Activated CD4-positive, alpha-beta memory T cell treated with anti-CD3 and anti-CD28 coated beads, Interleukin-2, amount 10 ng/mL, durations not matched to agents 7 days and 5 days (primary cell): ENCODE measurements around the gene MAMDC2. TPM values are rescaled to one million over a fixed set of nuclear protein-coding genes. Genes with fewer than 3 reads are reported as not detected.
A peak's percentile ranks its signal among the peaks of the same experiment; 100 is the strongest.

Experiments used
- CTCF ChIA-PET: fragments of 350-600 bp; sonication (Branson Sonifier 250); formaldehyde crosslinking; loops from one replicate; lab custom pipeline; 2021; ENCODE audit warnings: antibody characterized with exemption, inconsistent platforms; lab: Charles Lee
- POLR2A ChIA-PET: fragments of 350-600 bp; sonication (Branson Sonifier 250); formaldehyde crosslinking; loops from one replicate; lab custom pipeline; 2021; ENCODE audit warnings: antibody characterized with exemption; lab: Charles Lee
- DNase-seq: peaks from one replicate; pipeline ENCODE4 v3.0.0-alpha.2; 2020
- H3K27ac Mint-ChIP-seq: one replicate; pipeline ENCODE4 v1.8.0; 2021; ENCODE audit warnings: mild to moderate bottlenecking, mixed read lengths
- H3K27me3 Mint-ChIP-seq: one replicate; pipeline ENCODE4 v1.8.0; 2021; ENCODE audit warnings: mixed read lengths
- H3K36me3 Mint-ChIP-seq: one replicate; pipeline ENCODE4 v1.8.0; 2021; ENCODE audit warnings: low read depth, mixed read lengths
- H3K4me1 Mint-ChIP-seq: one replicate; pipeline ENCODE4 v1.8.0; 2021; ENCODE audit warnings: mixed read lengths
- H3K4me3 Mint-ChIP-seq: one replicate; pipeline ENCODE4 v1.8.0; 2021; ENCODE audit warnings: mild to moderate bottlenecking, mixed read lengths
- H3K9me3 Mint-ChIP-seq: one replicate; pipeline ENCODE4 v1.8.0; 2021; ENCODE audit warnings: mixed read lengths
- total RNA-seq, 2 experiments: library from RNA; stranded (reverse); gene quantifications; one replicate each; pipeline ENCODE4 v1.2.3, GENCODE V29; 2021

The MAMDC2 gene
- under 1 TPM in 1 of 2 experiments, not detected in 1; 0.05 TPM for total RNA-seq

DNA sequence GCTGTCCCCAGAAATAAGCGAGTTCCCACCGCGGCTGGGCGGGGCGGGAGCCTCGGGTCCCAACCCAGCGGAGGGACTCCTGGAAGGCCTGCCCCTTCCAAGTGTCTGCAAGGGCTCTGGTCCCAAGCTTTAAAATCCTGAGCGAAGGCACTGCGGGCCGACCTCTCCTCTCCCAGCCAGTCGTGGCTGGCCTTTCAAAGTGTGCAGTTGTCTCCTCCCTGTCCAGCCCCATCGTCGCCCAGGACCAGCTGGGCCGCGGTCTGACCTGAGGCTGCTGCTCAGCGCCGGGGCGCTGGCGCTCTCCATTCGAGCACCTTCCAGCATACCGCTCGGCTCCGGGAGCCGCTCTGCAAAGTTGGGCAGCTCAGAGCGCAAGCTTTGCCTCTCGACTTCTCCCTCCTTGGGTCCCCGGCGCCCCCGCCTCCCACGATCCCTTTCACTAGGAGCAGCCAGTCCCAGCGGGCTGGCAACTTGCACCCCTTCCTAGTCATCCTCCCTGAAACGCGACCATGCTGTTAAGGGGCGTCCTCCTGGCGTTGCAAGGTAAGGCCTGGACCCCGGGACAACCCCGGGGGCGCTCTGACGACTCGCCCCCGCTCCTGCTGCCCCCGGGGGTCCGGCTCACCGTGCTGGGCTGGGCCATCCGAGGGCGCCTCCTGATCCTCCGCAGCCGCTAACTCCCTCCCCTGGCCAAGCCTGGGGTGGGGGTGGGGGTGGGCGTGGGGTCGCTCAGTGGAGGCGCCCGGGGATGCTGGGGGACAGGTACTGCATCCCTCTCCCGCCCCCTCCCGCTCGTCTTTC, at the start of gene MAMDC2:
Gene MAMDC2 (plus strand): TSS at position 160 of the 801 bp plus-strand sequence. CDS start 350 bp downstream, at position 510.
- no peaks in the 10 kb centered on the region for H3K9me3 Mint-ChIP-seq
- no peak for DNase-seq
- peaks cover 21% of the 10 kb centered on the region for H3K4me1 Mint-ChIP-seq
- H3K4me3 Mint-ChIP-seq: peak within 1 kb of the TSS; percentile 35
- CTCF ChIA-PET: interaction anchor here (1.4 kb wide), 1 partner anchor 67 kb away, joined by 6 read pairs; no protein-coding TSS in a partner anchor
- H3K27ac Mint-ChIP-seq: no peak within 1 kb of the TSS
- H3K36me3 Mint-ChIP-seq: no peaks in the 10 kb centered on the region
- POLR2A ChIA-PET: no interaction called here
- peaks cover 51% of the 10 kb centered on the region for H3K27me3 Mint-ChIP-seq

- H3K9me3 Mint-ChIP-seq: no peaks in the 10 kb centered on the region
- CTCF ChIA-PET: no interaction called here
Measured at GRCh38 chr9:69995846-69996245, 47.8 kb upstream of the MAMDC2 start.

DNA sequence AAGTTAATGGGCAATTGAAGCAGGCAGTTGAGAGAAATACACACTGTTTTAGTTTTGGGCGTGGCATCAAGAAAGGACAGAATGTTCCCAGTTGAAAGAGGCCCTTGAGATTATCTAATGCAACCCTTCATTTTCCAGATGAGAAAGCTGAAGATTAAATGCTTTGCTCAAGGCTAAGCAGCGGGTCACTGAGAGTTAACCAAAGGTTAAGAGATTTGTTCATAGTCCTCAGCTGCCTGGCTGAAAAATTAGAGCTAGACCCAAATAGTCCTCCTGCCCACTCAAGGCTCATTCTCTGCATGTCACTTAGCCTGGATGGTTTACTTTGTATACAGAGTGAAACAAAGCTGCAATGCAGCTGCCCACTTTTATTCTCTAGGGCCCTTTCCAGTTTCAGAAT, 46.7 kb upstream of the MAMDC2 start:
- Mint-ChIP-seq H3K9me3 (no peaks in the 10 kb centered on the region), H3K36me3 (no peaks in the 10 kb centered on the region), H3K27me3 (peaks cover 7% of the 10 kb centered on the region), H3K27ac (no peak overlapping the region), H3K4me3 (no peak overlapping the region), H3K4me1 (no peaks in the 10 kb centered on the region)
- CTCF ChIA-PET: no interaction called here
- DNase-seq: no peak
- POLR2A ChIA-PET: no interaction called here

More at GRCh38 chr9:69995846-69996245, 47.8 kb upstream of the MAMDC2 start:
- H3K36me3 Mint-ChIP-seq: no peaks in the 10 kb centered on the region
- POLR2A ChIA-PET: no interaction called here
- no peak overlapping the region for H3K4me3 Mint-ChIP-seq
- no peak overlapping the region for H3K27ac Mint-ChIP-seq
- H3K4me1 Mint-ChIP-seq: no peaks in the 10 kb centered on the region
- no peak for DNase-seq
- peaks cover 8% of the 10 kb centered on the region for H3K27me3 Mint-ChIP-seq

DNA sequence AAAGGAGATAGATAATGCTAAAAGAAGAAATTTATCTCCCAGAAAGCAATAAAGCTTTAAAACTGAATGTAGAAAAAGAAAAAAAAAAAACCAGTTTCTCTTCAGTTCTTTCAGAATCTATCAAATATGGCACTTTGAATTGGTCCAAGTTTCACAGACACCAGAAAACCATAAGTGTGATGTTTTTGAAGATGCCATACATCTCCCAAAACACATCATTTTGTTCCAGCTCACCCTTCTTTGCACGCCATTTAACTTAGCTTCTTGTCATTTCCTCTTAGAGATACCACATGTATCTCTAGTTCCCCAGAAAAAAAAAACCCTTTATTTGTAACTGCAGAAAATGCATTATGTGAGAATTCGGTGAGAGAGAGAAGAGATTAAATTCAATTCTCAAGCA, 46.1 kb upstream of the MAMDC2 start:
- Mint-ChIP-seq H3K27ac (no peak overlapping the region), H3K36me3 (no peaks in the 10 kb centered on the region), H3K4me3 (no peak overlapping the region), H3K27me3 (peaks cover 6% of the 10 kb centered on the region), H3K9me3 (no peaks in the 10 kb centered on the region), H3K4me1 (no peaks in the 10 kb centered on the region)
- CTCF ChIA-PET: no interaction called here
- POLR2A ChIA-PET: no interaction called here
- no peak for DNase-seq

GRCh38 chr9:69999315-69999714, 44.3 kb upstream of the MAMDC2 start:
- CTCF ChIA-PET: no interaction called here
- Mint-ChIP-seq H3K4me3 (no peak overlapping the region), H3K4me1 (no peaks in the 10 kb centered on the region), H3K27me3 (peaks cover 5% of the 10 kb centered on the region), H3K27ac (no peak overlapping the region), H3K36me3 (no peaks in the 10 kb centered on the region), H3K9me3 (no peaks in the 10 kb centered on the region)
- POLR2A ChIA-PET: no interaction called here
- no peak for DNase-seq

GRCh38 chr9:70000469-70000868, 43.2 kb upstream of the MAMDC2 start:
- Mint-ChIP-seq H3K27me3 (peaks cover 5% of the 10 kb centered on the region), H3K27ac (no peak overlapping the region), H3K4me1 (no peaks in the 10 kb centered on the region), H3K4me3 (no peak overlapping the region), H3K9me3 (no peaks in the 10 kb centered on the region), H3K36me3 (no peaks in the 10 kb centered on the region)
- no peak for DNase-seq
- POLR2A ChIA-PET: no interaction called here
- CTCF ChIA-PET: no interaction called here

DNA sequence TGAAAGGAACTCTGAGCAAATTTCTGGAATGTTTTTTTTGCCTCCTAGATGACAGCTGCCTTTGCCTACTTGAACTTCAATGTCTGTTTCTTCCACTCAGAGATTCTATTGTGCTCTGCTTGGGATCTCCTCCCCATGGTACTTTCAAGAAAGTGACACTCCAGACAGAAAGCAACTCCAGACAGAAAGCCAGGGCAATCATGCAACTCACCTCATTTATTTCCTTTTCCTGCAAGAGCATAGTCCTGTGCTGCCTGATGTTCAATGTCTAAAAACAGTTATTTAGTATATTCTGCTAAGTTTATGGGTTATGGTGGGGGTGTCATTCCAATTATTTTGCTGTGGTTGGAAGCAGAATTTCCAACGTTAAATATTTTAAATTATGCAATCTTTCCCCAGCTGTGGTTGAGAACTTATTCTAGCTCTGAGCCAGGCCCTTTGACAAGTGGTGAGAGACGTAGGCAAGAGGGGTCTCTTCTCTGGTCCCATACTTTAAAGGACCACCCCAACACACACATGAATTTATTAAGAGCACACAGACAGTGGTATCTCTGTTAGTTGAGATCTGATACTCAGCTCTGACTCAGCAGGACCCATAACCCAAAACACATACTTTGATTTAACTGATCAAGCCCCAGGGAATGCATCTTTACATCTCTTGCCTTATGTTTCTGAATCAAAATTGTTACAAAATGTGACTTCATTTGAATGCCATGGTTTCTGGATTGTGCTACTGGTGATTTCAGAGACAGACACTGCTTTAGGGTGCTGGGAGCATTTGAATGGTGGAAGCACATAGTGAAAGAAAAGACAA, 39.5 kb upstream of the MAMDC2 start:
- Mint-ChIP-seq H3K36me3 (no peaks in the 10 kb centered on the region), H3K4me1 (no peaks in the 10 kb centered on the region), H3K27ac (no peak overlapping the region), H3K9me3 (no peaks in the 10 kb centered on the region), H3K27me3 (peaks cover 5% of the 10 kb centered on the region), H3K4me3 (no peak overlapping the region)
- ChIA-PET CTCF (no interaction called here), POLR2A (no interaction called here)
- no peak for DNase-seq

DNA sequence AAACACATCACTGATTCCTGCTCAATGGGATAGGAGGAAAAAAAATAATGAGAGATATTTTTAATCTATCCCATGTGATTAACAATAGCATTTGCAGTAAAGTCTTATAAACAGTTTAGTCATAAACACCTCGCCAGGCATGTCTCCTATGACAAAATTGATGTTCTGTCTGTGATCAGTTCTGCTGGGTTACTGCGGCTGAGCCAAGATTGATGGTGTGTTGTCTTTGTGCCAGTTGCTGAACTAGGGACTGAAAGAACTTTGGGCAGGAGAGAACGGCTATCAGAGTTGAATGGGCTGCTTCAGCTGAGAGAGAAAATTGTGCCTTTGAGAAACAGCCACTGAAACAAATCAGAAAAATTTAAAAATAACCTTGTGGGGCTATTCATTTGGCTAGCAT, 37.3 kb upstream of the MAMDC2 start:
- H3K36me3 Mint-ChIP-seq: no peaks in the 10 kb centered on the region
- peaks cover 5% of the 10 kb centered on the region for H3K27me3 Mint-ChIP-seq
- H3K4me3 Mint-ChIP-seq: no peak overlapping the region
- H3K27ac Mint-ChIP-seq: no peak overlapping the region
- no peaks in the 10 kb centered on the region for H3K4me1 Mint-ChIP-seq
- DNase-seq: no peak
- CTCF ChIA-PET: no interaction called here
- POLR2A ChIA-PET: no interaction called here
- no peaks in the 10 kb centered on the region for H3K9me3 Mint-ChIP-seq

GRCh38 chr9:70007831-70008230, 35.8 kb upstream of the MAMDC2 start:
- no peak overlapping the region for H3K27ac Mint-ChIP-seq
- CTCF ChIA-PET: no interaction called here
- no peak for DNase-seq
- H3K27me3 Mint-ChIP-seq: peaks cover 5% of the 10 kb centered on the region
- H3K4me1 Mint-ChIP-seq: no peaks in the 10 kb centered on the region
- no peaks in the 10 kb centered on the region for H3K9me3 Mint-ChIP-seq
- no peak overlapping the region for H3K4me3 Mint-ChIP-seq
- H3K36me3 Mint-ChIP-seq: no peaks in the 10 kb centered on the region
- POLR2A ChIA-PET: no interaction called here

DNA sequence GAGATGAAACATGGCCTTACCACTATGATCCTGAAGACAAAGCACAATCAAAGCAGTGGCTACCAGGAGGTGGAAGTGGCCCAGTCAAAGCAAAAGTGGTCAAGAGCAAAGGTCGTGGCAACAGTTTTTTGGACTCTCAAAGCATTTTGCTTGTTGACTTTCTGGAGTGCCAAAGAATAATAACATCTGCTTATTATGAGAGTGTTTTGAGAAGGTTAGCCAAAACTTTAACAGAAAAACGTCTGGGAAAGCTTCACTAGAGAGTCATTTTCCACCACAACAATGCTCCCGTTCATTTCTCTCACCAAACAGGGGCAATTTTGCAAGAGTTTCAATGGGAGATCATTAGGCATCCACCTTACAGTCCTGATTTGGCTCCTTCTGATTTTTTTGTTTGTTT, 33.6 kb upstream of the MAMDC2 start:
- Mint-ChIP-seq H3K36me3 (no peaks in the 10 kb centered on the region), H3K4me1 (no peaks in the 10 kb centered on the region), H3K4me3 (no peak overlapping the region), H3K27ac (no peak overlapping the region), H3K27me3 (no peaks in the 10 kb centered on the region), H3K9me3 (no peaks in the 10 kb centered on the region)
- CTCF ChIA-PET: no interaction called here
- no peak for DNase-seq
- POLR2A ChIA-PET: no interaction called here

- no peak overlapping the region for H3K4me3 Mint-ChIP-seq
- no peaks in the 10 kb centered on the region for H3K4me1 Mint-ChIP-seq
- ChIA-PET POLR2A (no interaction called here), CTCF (interaction anchor here (0.8 kb wide), 1 partner anchor 40 kb away, joined by 3 read pairs; no protein-coding TSS in a partner anchor)
- H3K27ac Mint-ChIP-seq: no peak overlapping the region
- DNase-seq: no peak
- H3K27me3 Mint-ChIP-seq: no peaks in the 10 kb centered on the region
- H3K9me3 Mint-ChIP-seq: no peaks in the 10 kb centered on the region
- H3K36me3 Mint-ChIP-seq: no peaks in the 10 kb centered on the region
Measured at GRCh38 chr9:70011366-70011765, 32.3 kb upstream of the MAMDC2 start.

DNA sequence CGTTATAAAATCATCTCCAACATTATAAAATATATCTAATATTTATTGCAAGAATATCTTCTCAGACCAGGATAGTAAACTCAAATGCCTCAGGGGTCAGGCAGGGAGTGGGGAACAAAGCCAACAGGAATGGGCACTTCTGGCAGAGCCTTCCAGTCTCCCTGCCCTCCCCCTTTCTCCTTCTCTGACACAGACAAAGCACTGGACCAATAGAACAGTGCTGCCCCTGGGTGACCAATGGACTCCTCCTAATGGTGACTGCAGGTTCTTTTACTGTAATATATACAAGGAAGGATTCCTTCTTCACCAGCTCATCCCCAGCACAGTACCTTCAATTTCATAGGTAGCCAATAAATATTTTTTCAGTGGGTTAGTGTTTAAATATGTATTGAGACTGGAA, 31.1 kb upstream of the MAMDC2 start:
- Mint-ChIP-seq H3K27ac (no peak overlapping the region), H3K4me1 (no peaks in the 10 kb centered on the region), H3K4me3 (no peak overlapping the region), H3K9me3 (no peaks in the 10 kb centered on the region), H3K36me3 (no peaks in the 10 kb centered on the region), H3K27me3 (no peaks in the 10 kb centered on the region)
- ChIA-PET CTCF (no interaction called here), POLR2A (no interaction called here)
- no peak for DNase-seq

GRCh38 chr9:70013598-70014196, 30.0 kb upstream of the MAMDC2 start:
- no peaks in the 10 kb centered on the region for H3K9me3 Mint-ChIP-seq
- no peaks in the 10 kb centered on the region for H3K4me1 Mint-ChIP-seq
- ChIA-PET CTCF (no interaction called here), POLR2A (no interaction called here)
- no peak overlapping the region for H3K27ac Mint-ChIP-seq
- H3K4me3 Mint-ChIP-seq: no peak overlapping the region
- H3K36me3 Mint-ChIP-seq: no peaks in the 10 kb centered on the region
- H3K27me3 Mint-ChIP-seq: peaks cover 2% of the 10 kb centered on the region
- DNase-seq: no peak
